ENCODE measurements around the gene PKMYT1. TPM values are rescaled to one million over a fixed set of nuclear protein-coding genes. Genes with fewer than 3 reads are reported as not detected.

The PKMYT1 gene
- polyA plus RNA-seq, 1 of the 3 experiments (the other 2 are of a cell fraction), result 8.5 TPM

DNA sequence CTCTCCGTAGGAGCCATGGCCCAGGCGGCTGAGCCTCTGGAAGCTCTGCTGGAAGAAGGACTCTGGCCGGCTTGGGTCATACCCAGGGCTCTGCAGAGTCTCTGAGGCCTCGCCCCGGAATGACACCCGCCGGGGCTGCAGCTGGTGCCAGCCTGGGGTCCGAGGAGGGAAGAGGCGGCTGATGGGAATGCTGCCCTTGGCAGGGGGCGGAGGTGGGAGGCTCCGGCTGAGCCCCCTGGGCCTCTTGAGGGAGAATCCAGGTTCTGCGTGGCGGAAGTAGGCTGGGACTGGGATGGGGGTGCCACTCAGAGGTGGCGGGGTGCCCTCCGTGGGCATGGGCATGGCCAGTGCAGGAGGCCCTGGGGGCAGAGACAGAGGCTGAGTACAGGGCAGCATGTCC is 3.6 kb downstream of the PKMYT1 start:
- H3K36me3 ChIP-seq (replicated peaks in 1 of 2; ENCODE audit: control insufficient read depth in 1 of 2, insufficient read depth in 2 of 2, low read length in 1 of 2), result no peaks in the 10 kb centered on the region
- H3K4me3 ChIP-seq (ENCODE audit: low read depth in 2 of 2, low read length in 1 of 2), result no peak overlapping the region
- H3K9ac ChIP-seq, result no peak overlapping the region
- no peak overlapping the region for H3K4me2 ChIP-seq
- H3K9me2 ChIP-seq, result no peaks in the 10 kb centered on the region
- H3F3A ChIP-seq (replicated peaks; ENCODE audit: insufficient read depth), result peaks cover 3% of the 10 kb centered on the region
- H3K4me1 ChIP-seq (ENCODE audit: control insufficient read depth in 1 of 2, insufficient read depth in 2 of 2, low read depth in 1 of 2, low read length in 1 of 2), result peaks cover 4 to 26% of the 10 kb centered on the region in 2 experiments; a peak in 2 of 4 replicates
- WGBS (ENCODE audit: low lambda C conversion rate), result 100% methylated on average over 8 of the region's 15 CpGs
- TF ChIP-seq CHD2 (IDR thresholded peaks at IDR 0.05; ENCODE audit: low read length, partially characterized antibody) (no peak), TCF12 (IDR thresholded peaks at IDR 0.05) (no peak), FOSL2 (IDR thresholded peaks at IDR 0.05; ENCODE audit: borderline replicate concordance, low read depth) (no peak), POLR2AphosphoS5 (IDR thresholded peaks at IDR 0.05; ENCODE audit: low read depth, low read length) (no peak), FOXJ3 (CRISPR knock-in tag; IDR thresholded peaks at IDR 0.05) (no peak), JUND (IDR thresholded peaks at IDR 0.05) (no peak), USF1 (IDR thresholded peaks at IDR 0.05; ENCODE audit: borderline replicate concordance, low read depth) (no peak), ELF1 (IDR thresholded peaks at IDR 0.05) (no peak), NFIC (IDR thresholded peaks at IDR 0.05; ENCODE audit: borderline replicate concordance) (no peak), FOXM1 (IDR thresholded peaks at IDR 0.05; ENCODE audit: low read depth) (no peak), GATA2 (CRISPR knock-in tag; IDR thresholded peaks at IDR 0.05) (no peak), GABPA (IDR thresholded peaks at IDR 0.05; ENCODE audit: low read depth) (no peak), RXRA (IDR thresholded peaks at IDR 0.05; ENCODE audit: borderline replicate concordance, low read depth) (no peak), TAF1 (IDR thresholded peaks at IDR 0.05; ENCODE audit: borderline replicate concordance, low read depth, low read length) (no peak)
- TF ChIP-seq, protein P1, sequence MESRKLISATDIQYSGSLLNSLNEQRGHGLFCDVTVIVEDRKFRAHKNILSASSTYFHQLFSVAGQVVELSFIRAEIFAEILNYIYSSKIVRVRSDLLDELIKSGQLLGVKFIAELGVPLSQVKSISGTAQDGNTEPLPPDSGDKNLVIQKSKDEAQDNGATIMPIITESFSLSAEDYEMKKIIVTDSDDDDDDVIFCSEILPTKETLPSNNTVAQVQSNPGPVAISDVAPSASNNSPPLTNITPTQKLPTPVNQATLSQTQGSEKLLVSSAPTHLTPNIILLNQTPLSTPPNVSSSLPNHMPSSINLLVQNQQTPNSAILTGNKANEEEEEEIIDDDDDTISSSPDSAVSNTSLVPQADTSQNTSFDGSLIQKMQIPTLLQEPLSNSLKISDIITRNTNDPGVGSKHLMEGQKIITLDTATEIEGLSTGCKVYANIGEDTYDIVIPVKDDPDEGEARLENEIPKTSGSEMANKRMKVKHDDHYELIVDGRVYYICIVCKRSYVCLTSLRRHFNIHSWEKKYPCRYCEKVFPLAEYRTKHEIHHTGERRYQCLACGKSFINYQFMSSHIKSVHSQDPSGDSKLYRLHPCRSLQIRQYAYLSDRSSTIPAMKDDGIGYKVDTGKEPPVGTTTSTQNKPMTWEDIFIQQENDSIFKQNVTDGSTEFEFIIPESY (IDR thresholded peaks at IDR 0.05; ENCODE audit: borderline replicate concordance, low read depth), result no peak
- TF ChIP-seq, protein P2, sequence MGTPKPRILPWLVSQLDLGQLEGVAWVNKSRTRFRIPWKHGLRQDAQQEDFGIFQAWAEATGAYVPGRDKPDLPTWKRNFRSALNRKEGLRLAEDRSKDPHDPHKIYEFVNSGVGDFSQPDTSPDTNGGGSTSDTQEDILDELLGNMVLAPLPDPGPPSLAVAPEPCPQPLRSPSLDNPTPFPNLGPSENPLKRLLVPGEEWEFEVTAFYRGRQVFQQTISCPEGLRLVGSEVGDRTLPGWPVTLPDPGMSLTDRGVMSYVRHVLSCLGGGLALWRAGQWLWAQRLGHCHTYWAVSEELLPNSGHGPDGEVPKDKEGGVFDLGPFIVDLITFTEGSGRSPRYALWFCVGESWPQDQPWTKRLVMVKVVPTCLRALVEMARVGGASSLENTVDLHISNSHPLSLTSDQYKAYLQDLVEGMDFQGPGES (IDR thresholded peaks at IDR 0.05; ENCODE audit: low read depth, low read length), result no peak
- TF ChIP-seq, protein P3, sequence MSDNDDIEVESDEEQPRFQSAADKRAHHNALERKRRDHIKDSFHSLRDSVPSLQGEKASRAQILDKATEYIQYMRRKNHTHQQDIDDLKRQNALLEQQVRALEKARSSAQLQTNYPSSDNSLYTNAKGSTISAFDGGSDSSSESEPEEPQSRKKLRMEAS (IDR thresholded peaks at IDR 0.05; ENCODE audit: low read depth), result no peak
- TF ChIP-seq, protein P4, sequence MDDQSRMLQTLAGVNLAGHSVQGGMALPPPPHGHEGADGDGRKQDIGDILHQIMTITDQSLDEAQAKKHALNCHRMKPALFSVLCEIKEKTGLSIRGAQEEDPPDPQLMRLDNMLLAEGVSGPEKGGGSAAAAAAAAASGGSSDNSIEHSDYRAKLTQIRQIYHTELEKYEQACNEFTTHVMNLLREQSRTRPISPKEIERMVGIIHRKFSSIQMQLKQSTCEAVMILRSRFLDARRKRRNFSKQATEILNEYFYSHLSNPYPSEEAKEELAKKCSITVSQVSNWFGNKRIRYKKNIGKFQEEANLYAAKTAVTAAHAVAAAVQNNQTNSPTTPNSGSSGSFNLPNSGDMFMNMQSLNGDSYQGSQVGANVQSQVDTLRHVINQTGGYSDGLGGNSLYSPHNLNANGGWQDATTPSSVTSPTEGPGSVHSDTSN (IDR thresholded peaks at IDR 0.05), result no peak
- CTCF ChIA-PET, result no interaction called here
- DNase-seq, result no peak
- H3K27me3 ChIP-seq (ENCODE audit: insufficient read depth), result no peaks in the 10 kb centered on the region
- no peak overlapping the region for H2AFZ ChIP-seq (ENCODE audit: low read depth)
- POLR2A ChIA-PET, result no interaction called here
- peaks cover 16% of the 10 kb centered on the region; the same call in 1 of the 2 replicates for H4K20me1 ChIP-seq (ENCODE audit: insufficient read depth)
- no peak overlapping the region for H3K27ac ChIP-seq (ENCODE audit: low read depth in 2 of 2, low read length in 1 of 2)
- H3K79me2 ChIP-seq (ENCODE audit: insufficient read depth), result peaks cover 16% of the 10 kb centered on the region; the same call in 1 of the 2 replicates
- H3K9me3 ChIP-seq, result no peaks in the 10 kb centered on the region

Data from SK-N-SH (cell line).